CD4-positive, alpha-beta T cell treated with Interleukin-17A for 4 hours (primary cell): ENCODE results near the gene ZNF142.

ENCODE experiments used
- DNase-seq: peaks from one replicate; pipeline ENCODE4 v3.0.0-alpha.2; 2020; ENCODE audit warnings: mixed read lengths

The ZNF142 gene

GRCh38 chr2:218645126-218645525 is 14.3 kb downstream of the ZNF142 start:
- no peak for DNase-seq

GRCh38 chr2:218644721-218645120 is 14.7 kb downstream of the ZNF142 start:
- DNase-seq: no peak

- DNase-seq: no peak
These were observed 15.6 kb downstream of the ZNF142 start for GRCh38 chr2:218643751-218644310.

GRCh38 chr2:218642786-218643185 is 16.6 kb downstream of the ZNF142 start:
- DNase-seq: no peak

GRCh38 chr2:218642121-218642656 is 17.2 kb downstream of the ZNF142 start:
- DNase-seq: no peak

- no peak for DNase-seq
These were observed 21.1 kb downstream of the ZNF142 start for GRCh38 chr2:218638372-218638771.

- DNase-seq: no peak
These were observed 23.7 kb downstream of the ZNF142 start for GRCh38 chr2:218635719-218636118.

GRCh38 chr2:218631837-218632236 is 27.6 kb downstream of the ZNF142 start:
- DNase-seq: no peak

- no peak for DNase-seq
These were observed 31.5 kb downstream of the ZNF142 start for GRCh38 chr2:218627939-218628338.

GRCh38 chr2:218626369-218626768 is 33.1 kb downstream of the ZNF142 start:
- no peak for DNase-seq

GRCh38 chr2:218623366-218623705 is 36.1 kb downstream of the ZNF142 start:
- DNase-seq: no peak

- no peak for DNase-seq
These were observed 36.6 kb downstream of the ZNF142 start for GRCh38 chr2:218622606-218623365.

GRCh38 chr2:218621007-218621406 is 38.4 kb downstream of the ZNF142 start:
- no peak for DNase-seq

GRCh38 chr2:218618102-218618860 is 41.1 kb downstream of the ZNF142 start:
- DNase-seq: no peak

- no peak for DNase-seq
These were observed 43.5 kb downstream of the ZNF142 start for GRCh38 chr2:218615868-218616315.

GRCh38 chr2:218607436-218608115 is 51.8 kb downstream of the ZNF142 start, which contains the start of gene PLCD4:
PLCD4 (plus strand) TSS chr2:218607899; CDS start chr2:218615740, 7,841 bp downstream.
- no peak for DNase-seq

GRCh38 chr2:218605432-218605831 is 54.0 kb downstream of the ZNF142 start:
- no peak for DNase-seq
